ENCODE measurements around the gene POC1A. TPM values are rescaled to one million over a fixed set of nuclear protein-coding genes. Genes with fewer than 3 reads are reported as not detected.

Gene POC1A
- total and polyA plus RNA-seq, 9 of the 15 experiments (the other 6 are each of a cell fraction or from before 2014, with no cell fraction given), result 7.2 to 17.5 (median 12.1) TPM

DNA sequence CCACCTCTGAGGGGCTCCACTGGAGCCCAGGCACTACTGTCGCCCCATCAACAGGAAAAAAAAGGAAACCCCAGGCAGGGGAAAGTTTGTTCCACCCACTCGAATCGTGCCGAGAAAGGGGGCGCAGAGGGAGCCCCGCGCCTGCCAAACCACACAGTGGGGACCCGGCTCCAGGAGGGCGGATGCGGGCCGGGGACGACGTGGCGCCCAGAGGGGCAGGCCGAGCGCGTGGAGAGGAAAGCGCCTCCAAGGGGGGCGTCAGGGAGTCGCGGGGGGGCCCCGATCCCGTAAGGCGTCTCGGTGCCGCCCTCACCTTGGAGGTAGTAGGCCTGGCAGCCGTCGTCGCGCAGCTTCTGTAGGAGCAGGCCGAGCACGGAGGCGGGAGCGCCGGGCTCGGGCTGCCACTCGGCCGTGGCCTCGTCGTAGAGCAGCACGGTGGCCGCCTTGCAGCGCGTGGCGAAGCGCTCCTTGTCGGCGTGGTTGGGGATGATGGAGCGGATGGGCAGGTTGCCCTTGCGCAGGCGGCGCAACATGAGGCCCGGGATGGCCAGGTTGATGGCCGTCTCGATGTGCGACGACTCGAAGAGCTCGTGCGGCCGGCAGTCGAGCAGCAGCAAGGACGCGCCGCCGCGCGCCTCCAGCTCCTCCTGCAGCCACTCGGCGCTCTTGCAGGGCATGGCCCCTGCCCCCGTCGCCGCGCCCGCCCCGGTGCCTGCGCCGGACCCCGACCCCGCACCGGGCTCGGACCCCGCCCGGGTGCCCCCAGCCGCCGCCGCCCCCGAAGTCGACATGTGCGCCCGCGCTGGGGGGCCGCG lies 98.5 kb downstream of the POC1A start (continued):
- TF ChIP-seq ZFP91 (CRISPR knock-in tag; IDR thresholded peaks at IDR 0.05), result peak; percentile 22; the same call in 1 of the 2 replicates
- TF ChIP-seq EP400 (IDR thresholded peaks at IDR 0.05), result peak; percentile 70; the same call in 1 of the 2 replicates
- TF ChIP-seq, protein P1, sequence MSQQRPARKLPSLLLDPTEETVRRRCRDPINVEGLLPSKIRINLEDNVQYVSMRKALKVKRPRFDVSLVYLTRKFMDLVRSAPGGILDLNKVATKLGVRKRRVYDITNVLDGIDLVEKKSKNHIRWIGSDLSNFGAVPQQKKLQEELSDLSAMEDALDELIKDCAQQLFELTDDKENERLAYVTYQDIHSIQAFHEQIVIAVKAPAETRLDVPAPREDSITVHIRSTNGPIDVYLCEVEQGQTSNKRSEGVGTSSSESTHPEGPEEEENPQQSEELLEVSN (IDR thresholded peaks at IDR 0.05; ENCODE audit: borderline replicate concordance in 1 of 2, extremely low read depth in 1 of 2, insufficient read depth in 1 of 2, insufficient read length in 1 of 2, low read depth in 1 of 2, low read length in 1 of 2, poor library complexity in 1 of 2, severe bottlenecking in 1 of 2), result peak; percentile 83 to 84
- no peak for TF ChIP-seq ZNF551 (CRISPR knock-in tag; IDR thresholded peaks at IDR 0.05)
- TF ChIP-seq POLR2A (conservative IDR thresholded peaks at IDR 0.05), result no peak
- TF ChIP-seq CTCF (IDR thresholded peaks at IDR 0.05 in 2 of 3, conservative IDR thresholded peaks at IDR 0.05 in 1 of 3; ENCODE audit: insufficient read depth in 2 of 3, low read depth in 1 of 3, low read length in 3 of 3), result peak in 2 of 3 experiments; percentile 18 to 43; a peak in 2 of 6 replicates
- TF ChIP-seq ATF1 (CRISPR knock-in tag; IDR thresholded peaks at IDR 0.05), result no peak
- 0 out of 2 replicates have a peak, but pooled peaks have one; percentile 12 for TF ChIP-seq ATF1 (tag; IDR thresholded peaks at IDR 0.05)
- TF ChIP-seq ERF (CRISPR knock-in tag; IDR thresholded peaks at IDR 0.05), result 0 out of 2 replicates have a peak, but pooled peaks have one; percentile 42
- no peak for TF ChIP-seq NCOA4 (IDR thresholded peaks at IDR 0.05; ENCODE audit: partially characterized antibody)
- TF ChIP-seq DPF2 (IDR thresholded peaks at IDR 0.05), result no peak
- no peak for TF ChIP-seq SAFB (IDR thresholded peaks at IDR 0.05; ENCODE audit: borderline replicate concordance, low read depth, low read length)
- no peak for TF ChIP-seq KDM4B (IDR thresholded peaks at IDR 0.05; ENCODE audit: borderline replicate concordance in 2 of 2, low read depth in 1 of 2)
- TF ChIP-seq CREBBP (IDR thresholded peaks at IDR 0.05; ENCODE audit: low read depth, low read length), result no peak
- TF ChIP-seq, protein P2, sequence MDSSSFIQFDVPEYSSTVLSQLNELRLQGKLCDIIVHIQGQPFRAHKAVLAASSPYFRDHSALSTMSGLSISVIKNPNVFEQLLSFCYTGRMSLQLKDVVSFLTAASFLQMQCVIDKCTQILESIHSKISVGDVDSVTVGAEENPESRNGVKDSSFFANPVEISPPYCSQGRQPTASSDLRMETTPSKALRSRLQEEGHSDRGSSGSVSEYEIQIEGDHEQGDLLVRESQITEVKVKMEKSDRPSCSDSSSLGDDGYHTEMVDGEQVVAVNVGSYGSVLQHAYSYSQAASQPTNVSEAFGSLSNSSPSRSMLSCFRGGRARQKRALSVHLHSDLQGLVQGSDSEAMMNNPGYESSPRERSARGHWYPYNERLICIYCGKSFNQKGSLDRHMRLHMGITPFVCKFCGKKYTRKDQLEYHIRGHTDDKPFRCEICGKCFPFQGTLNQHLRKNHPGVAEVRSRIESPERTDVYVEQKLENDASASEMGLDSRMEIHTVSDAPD (CRISPR knock-in tag; IDR thresholded peaks at IDR 0.05), result no peak
- TF ChIP-seq, protein P3, sequence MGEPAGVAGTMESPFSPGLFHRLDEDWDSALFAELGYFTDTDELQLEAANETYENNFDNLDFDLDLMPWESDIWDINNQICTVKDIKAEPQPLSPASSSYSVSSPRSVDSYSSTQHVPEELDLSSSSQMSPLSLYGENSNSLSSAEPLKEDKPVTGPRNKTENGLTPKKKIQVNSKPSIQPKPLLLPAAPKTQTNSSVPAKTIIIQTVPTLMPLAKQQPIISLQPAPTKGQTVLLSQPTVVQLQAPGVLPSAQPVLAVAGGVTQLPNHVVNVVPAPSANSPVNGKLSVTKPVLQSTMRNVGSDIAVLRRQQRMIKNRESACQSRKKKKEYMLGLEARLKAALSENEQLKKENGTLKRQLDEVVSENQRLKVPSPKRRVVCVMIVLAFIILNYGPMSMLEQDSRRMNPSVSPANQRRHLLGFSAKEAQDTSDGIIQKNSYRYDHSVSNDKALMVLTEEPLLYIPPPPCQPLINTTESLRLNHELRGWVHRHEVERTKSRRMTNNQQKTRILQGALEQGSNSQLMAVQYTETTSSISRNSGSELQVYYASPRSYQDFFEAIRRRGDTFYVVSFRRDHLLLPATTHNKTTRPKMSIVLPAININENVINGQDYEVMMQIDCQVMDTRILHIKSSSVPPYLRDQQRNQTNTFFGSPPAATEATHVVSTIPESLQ (CRISPR knock-in tag; IDR thresholded peaks at IDR 0.05), result 0 out of 2 replicates have a peak, but pooled peaks have one; percentile 60
- TF ChIP-seq RBFOX2 (IDR thresholded peaks at IDR 0.05; ENCODE audit: low read depth, low read length), result peak; percentile 71
- no peak for TF ChIP-seq YBX1 (IDR thresholded peaks at IDR 0.05)

All from K562 (cell line).